Colonic mucosa (tissue), 4 donors: Measurements from ENCODE around the gene DNAJB7. TPM values are rescaled to one million over a fixed set of nuclear protein-coding genes. Genes with fewer than 3 reads are reported as not detected.

Experiments
- DNase-seq: peaks from one replicate; pipeline ENCODE4 v3.0.0-alpha.2; 2020
- H3K27ac ChIP-seq: fragments of 200-600 bp; one replicate; pipeline ENCODE4 v1.8.0; 2021
- H3K27me3 ChIP-seq: fragments of 200-600 bp; one replicate; pipeline ENCODE4 v1.8.0; 2021
- H3K36me3 ChIP-seq: fragments of 200-600 bp; one replicate; pipeline ENCODE4 v1.8.0; 2021
- H3K4me1 ChIP-seq: fragments of 200-600 bp; one replicate; pipeline ENCODE4 v1.8.0; 2021; ENCODE audit warnings: mild to moderate bottlenecking
- H3K4me3 ChIP-seq: fragments of 200-600 bp; one replicate; pipeline ENCODE4 v1.8.0; 2021
- H3K9ac ChIP-seq, 2 donors: one replicate each; pipeline ENCODE4 v1.7.0; 2013; ENCODE audit warnings: control low read depth in 2 of 2, low read depth in 2 of 2, low read length in 2 of 2
- H3K9me3 ChIP-seq: fragments of 200-600 bp; one replicate; pipeline ENCODE4 v1.8.0; 2021
- intact Hi-C: fragments of 100-400 bp; cut with DNase I; formaldehyde crosslinking; loops from one replicate; pipeline ENCODE4 v1.14.1; 2022
- total RNA-seq, 2 donors: library from RNA; stranded (reverse); fragmentation: NEBNext Ultra II Directional in 1 of 2; extraction: Animal tissue kit (Norgen Biotek cat#: 25700) in 1 of 2; gene quantifications; one replicate each; pipeline ENCODE4 v1.2.1, GENCODE V29; 2021
- TF ChIP-seq, protein P1 (sequence below): fragments of 200-600 bp; IDR thresholded peaks from one replicate; pipeline ENCODE4 v1.8.0; 2022; ENCODE audit warnings: antibody characterized with exemption, mild to moderate bottlenecking
- donor health status: healthy.
- donor health status: DM: no; HTN: no; CAD: no.
- donor health status: DM: no; HTN: no; CAD: no.

Gene DNAJB7
- total RNA-seq, 2 donors from 2014 or later, result 0.12 to 0.16 TPM

GRCh38 chr22:40823426-40823825 lies 38.5 kb downstream of the DNAJB7 start:
- Histone ChIP-seq H3K36me3 (peaks cover 3% of the 10 kb centered on the region), H3K27ac (no peak overlapping the region)

GRCh38 chr22:40819599-40820140 lies 42.2 kb downstream of the DNAJB7 start:
- Histone ChIP-seq H3K27ac (no peak overlapping the region), H3K36me3 (peaks cover 3% of the 10 kb centered on the region), H3K27me3 (no peaks in the 10 kb centered on the region), H3K4me3 (peak overlapping the region; percentile 89), H3K9ac (peak overlapping the region in 1 of 2 donors; percentile 78), H3K9me3 (no peaks in the 10 kb centered on the region), H3K4me1 (peaks cover 5% of the 10 kb centered on the region)
- intact Hi-C loops, result no loop called here
- DNase-seq, result no peak
- TF ChIP-seq, protein P1, sequence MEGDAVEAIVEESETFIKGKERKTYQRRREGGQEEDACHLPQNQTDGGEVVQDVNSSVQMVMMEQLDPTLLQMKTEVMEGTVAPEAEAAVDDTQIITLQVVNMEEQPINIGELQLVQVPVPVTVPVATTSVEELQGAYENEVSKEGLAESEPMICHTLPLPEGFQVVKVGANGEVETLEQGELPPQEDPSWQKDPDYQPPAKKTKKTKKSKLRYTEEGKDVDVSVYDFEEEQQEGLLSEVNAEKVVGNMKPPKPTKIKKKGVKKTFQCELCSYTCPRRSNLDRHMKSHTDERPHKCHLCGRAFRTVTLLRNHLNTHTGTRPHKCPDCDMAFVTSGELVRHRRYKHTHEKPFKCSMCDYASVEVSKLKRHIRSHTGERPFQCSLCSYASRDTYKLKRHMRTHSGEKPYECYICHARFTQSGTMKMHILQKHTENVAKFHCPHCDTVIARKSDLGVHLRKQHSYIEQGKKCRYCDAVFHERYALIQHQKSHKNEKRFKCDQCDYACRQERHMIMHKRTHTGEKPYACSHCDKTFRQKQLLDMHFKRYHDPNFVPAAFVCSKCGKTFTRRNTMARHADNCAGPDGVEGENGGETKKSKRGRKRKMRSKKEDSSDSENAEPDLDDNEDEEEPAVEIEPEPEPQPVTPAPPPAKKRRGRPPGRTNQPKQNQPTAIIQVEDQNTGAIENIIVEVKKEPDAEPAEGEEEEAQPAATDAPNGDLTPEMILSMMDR, result no peak

More at GRCh38 chr22:40823426-40823825, 38.5 kb downstream of the DNAJB7 start:
- intact Hi-C loops, result no loop called here
- Histone ChIP-seq H3K9me3 (no peaks in the 10 kb centered on the region), H3K4me3 (no peak overlapping the region), H3K4me1 (no peaks in the 10 kb centered on the region), H3K9ac (no peak overlapping the region), H3K27me3 (no peaks in the 10 kb centered on the region)
- DNase-seq, result no peak
- TF ChIP-seq, protein P1, result no peak

DNA sequence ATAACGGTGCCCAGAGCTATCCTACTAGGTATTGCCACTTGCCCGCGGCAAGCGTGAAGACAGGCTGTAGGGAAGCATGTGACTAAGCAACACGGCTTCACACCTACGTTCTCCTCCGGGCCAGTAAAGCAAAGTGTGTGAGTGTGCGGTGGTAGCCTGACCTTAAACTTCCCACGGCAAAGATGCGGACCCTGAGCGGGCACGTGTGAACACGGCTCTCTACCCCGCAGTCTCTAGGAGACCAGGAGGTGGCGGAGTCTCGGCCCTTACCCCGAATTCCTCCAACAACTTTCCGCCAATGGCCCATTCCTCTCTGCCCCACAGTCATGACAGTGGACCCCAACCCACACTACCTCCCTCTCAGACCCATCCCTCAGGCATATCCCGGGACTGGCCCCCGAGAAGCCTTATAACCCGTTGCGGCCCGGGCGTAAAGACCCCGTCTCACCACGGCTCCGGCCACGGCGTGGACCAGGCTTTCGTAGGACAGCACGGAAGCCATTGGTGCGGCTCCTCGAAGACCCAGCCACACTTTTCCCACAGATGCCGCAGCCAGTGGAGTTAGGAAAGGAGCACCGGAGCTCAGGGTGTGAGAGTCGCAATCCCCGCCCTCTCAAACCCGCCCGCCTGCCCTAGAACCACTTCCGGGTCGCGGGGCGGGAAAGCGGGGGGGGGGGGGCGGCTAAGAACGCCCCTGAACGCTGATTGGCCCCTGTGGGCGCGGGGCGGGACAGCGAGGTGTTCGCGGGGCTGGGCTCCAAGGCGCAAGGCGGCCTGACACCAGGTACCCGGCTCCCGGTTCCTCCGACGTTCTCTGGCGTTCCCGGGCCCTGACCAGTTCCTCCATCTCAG lies 42.9 kb downstream of the DNAJB7 start, which contains the start of gene SLC25A17:
TSS of gene SLC25A17 (minus strand) at position 600 of the 852 bp plus-strand sequence. CDS start at position 502, 98 bp downstream.
- no peaks in the 10 kb centered on the region for H3K27me3 ChIP-seq
- intact Hi-C loops, result no loop called here
- H3K4me3 ChIP-seq, result peak within 1 kb of the TSS; percentile 89
- peak within 1 kb of the TSS; percentile 28 for H3K27ac ChIP-seq
- H3K9ac ChIP-seq, result peak within 1 kb of the TSS; percentile 95 to 98
- TF ChIP-seq, protein P1, result peak; percentile 30
- H3K9me3 ChIP-seq, result no peaks in the 10 kb centered on the region
- peak; percentile 93 for DNase-seq
- H3K4me1 ChIP-seq, result peaks cover 5% of the 10 kb centered on the region
- H3K36me3 ChIP-seq, result peaks cover under 1% of the 10 kb centered on the region

DNA sequence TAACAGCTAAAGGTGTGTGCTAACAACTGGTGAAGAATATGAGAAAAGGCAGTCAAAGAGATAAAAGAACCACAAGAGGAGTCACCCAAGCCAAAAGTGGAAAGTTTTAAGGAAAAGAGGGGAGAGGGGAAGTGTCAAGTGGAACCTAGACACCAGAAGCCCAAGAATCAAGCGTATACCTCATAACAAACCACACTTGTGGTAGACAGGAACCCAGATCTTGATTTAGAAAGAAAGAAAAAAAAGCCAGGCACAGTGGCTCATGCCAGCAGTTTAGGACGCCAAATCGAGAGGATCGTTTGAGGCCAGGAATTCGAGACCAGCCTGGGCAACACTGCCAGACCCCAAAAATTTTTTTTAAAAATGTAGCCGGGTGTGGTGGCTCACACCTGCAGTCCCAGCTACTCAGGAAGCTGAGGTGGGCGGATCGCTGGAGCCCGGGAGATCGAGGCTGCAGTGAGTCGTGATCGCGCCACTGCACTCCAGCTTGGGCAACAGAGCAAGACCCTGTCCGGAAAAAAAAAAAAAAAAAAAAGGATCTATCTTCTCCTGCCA lies 43.6 kb downstream of the DNAJB7 start:
- peaks cover 5% of the 10 kb centered on the region for H3K4me1 ChIP-seq
- TF ChIP-seq, protein P1, result no peak
- no peak for DNase-seq
- intact Hi-C loops, result no loop called here
- H3K36me3 ChIP-seq, result no peaks in the 10 kb centered on the region
- peak overlapping the region; percentile 95 to 98 for H3K9ac ChIP-seq
- H3K9me3 ChIP-seq, result no peaks in the 10 kb centered on the region
- no peak overlapping the region for H3K27ac ChIP-seq
- H3K4me3 ChIP-seq, result peak overlapping the region; percentile 89
- H3K27me3 ChIP-seq, result no peaks in the 10 kb centered on the region

GRCh38 chr22:40817737-40818136 lies 44.2 kb downstream of the DNAJB7 start:
- intact Hi-C loops, result no loop called here
- no peak overlapping the region for H3K27ac ChIP-seq
- peak overlapping the region in 1 of 2 donors; percentile 44 for H3K9ac ChIP-seq

More at GRCh38 chr22:40817737-40818136, 44.2 kb downstream of the DNAJB7 start:
- no peaks in the 10 kb centered on the region for H3K36me3 ChIP-seq
- TF ChIP-seq, protein P1, result no peak
- H3K9me3 ChIP-seq, result no peaks in the 10 kb centered on the region
- no peak overlapping the region for H3K4me3 ChIP-seq
- no peak for DNase-seq
- H3K4me1 ChIP-seq, result peaks cover 5% of the 10 kb centered on the region
- H3K27me3 ChIP-seq, result no peaks in the 10 kb centered on the region
